Stomach (tissue), 4 donors: Measurements from ENCODE around the gene ANAPC7.

Experiments
- CTCF ChIP-seq, 7 experiments: fragments of 450-650 bp in 4 of 7; fragments of 200-600 bp in 3 of 7; sonication (generic) in 3 of 7; IDR thresholded peaks; one replicate each; pipeline ENCODE4 v1.5.1; 2016 to 2019; ENCODE audit warnings: antibody characterized with exemption in 7 of 7, control low read depth in 2 of 7, mild to moderate bottlenecking in 1 of 7
- POLR2A ChIP-seq, 4 donors: fragments of 450-650 bp; IDR thresholded peaks; one replicate each; pipeline ENCODE4 v1.6.1; 2016; ENCODE audit warnings: antibody characterized with exemption in 4 of 4, control low read depth in 2 of 4, mild to moderate bottlenecking in 1 of 4, moderate library complexity in 1 of 4
- POLR2AphosphoS5 ChIP-seq, 3 donors: sonication (generic); formaldehyde crosslinking; IDR thresholded peaks; one replicate each; pipeline ENCODE4 v1.6.1; 2016; ENCODE audit warnings: antibody characterized with exemption in 3 of 3

DNA sequence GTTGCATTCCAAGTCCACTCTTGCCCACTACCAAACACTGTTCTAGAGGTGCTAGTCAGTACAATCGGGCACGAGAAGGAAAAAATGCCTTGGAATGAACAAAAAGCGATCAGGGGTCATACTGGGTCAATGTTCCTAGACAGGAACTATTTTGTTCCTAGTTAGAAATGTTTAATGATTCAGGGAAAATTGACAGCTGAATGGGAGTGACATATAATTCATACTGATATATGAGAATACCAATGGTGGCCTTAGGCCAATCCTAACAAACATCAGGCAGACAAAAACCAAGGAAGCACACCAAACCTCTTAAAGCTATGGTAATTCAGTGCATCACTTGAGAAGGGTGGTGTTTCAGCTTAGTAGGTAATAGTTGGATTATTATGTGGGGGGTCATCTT lies 51.1 kb downstream of the ANAPC7 start:
- TF ChIP-seq POLR2AphosphoS5 (IDR thresholded peaks at IDR 0.05): no peak
- TF ChIP-seq CTCF (IDR thresholded peaks at IDR 0.05): no peak
- TF ChIP-seq POLR2A (IDR thresholded peaks at IDR 0.05): no peak
